Measurements from ENCODE around the gene P2RY8.

- TF ChIP-seq CTCF (conservative IDR thresholded peaks at IDR 0.05; ENCODE audit: low read depth, low read length) (no peak), EZH2 (IDR thresholded peaks at IDR 0.05; ENCODE audit: borderline replicate concordance, low read depth, low read length, poor library complexity, severe bottlenecking) (no peak)
These were observed 24.2 kb upstream of the P2RY8 start for GRCh38 chrX:1561164-1561563.

Data from A673 (cell line).